MM.1S (cell line): ENCODE measurements around the gene SNORC.

Experiments used
- DNase-seq: peaks from one replicate; pipeline ENCODE4 v3.0.0-alpha.2; 2015
- H2AFZ ChIP-seq: fragments of 300-600 bp; sonication (generic); 2 replicates; pipeline ENCODE4 v1.6.0; 2016; ENCODE audit warnings: antibody characterized with exemption, low read length
- H3F3A ChIP-seq: fragments of 300-600 bp; sonication (generic); 2 replicates; pipeline ENCODE4 v1.6.1; 2016; ENCODE audit warnings: mild to moderate bottlenecking, antibody characterized with exemption, low read length, moderate library complexity, mixed read lengths; ENCODE audit not compliant: insufficient read depth
- H3K27ac ChIP-seq: fragments of 300-600 bp; sonication (generic); 2 replicates; pipeline ENCODE4 v1.5.1; 2016; ENCODE audit warnings: mild to moderate bottlenecking, low read length
- H3K27me3 ChIP-seq: fragments of 300-600 bp; sonication (generic); replicated peaks from 2 replicates; pipeline ENCODE4 v1.6.0; 2016; ENCODE audit warnings: low read length; ENCODE audit not compliant: insufficient read depth
- H3K36me3 ChIP-seq: fragments of 300-600 bp; sonication (generic); replicated peaks from 2 replicates; pipeline ENCODE4 v1.6.1; 2016; ENCODE audit warnings: mild to moderate bottlenecking, low read length, mixed read lengths; ENCODE audit not compliant: insufficient read depth
- H3K4me1 ChIP-seq: fragments of 300-600 bp; sonication (generic); 2 replicates; pipeline ENCODE4 v1.6.1; 2016; ENCODE audit warnings: low read length, mixed read lengths
- H3K4me2 ChIP-seq: fragments of 300-600 bp; sonication (generic); 2 replicates; pipeline ENCODE4 v1.6.0; 2016; ENCODE audit warnings: low read depth, low read length
- H3K4me3 ChIP-seq: fragments of 300-600 bp; sonication (generic); 2 replicates; pipeline ENCODE4 v1.5.1; 2016; ENCODE audit warnings: low read length, mixed read lengths
- H3K79me2 ChIP-seq: fragments of 300-600 bp; sonication (generic); 2 replicates; pipeline ENCODE4 v1.6.1; 2016; ENCODE audit warnings: mixed run types, low read length, mixed read lengths
- H3K9ac ChIP-seq: fragments of 300-600 bp; sonication (generic); 2 replicates; pipeline ENCODE4 v1.6.1; 2016; ENCODE audit warnings: low read length, mixed read lengths
- H3K9me2 ChIP-seq: fragments of 300-600 bp; sonication (generic); replicated peaks from 2 replicates; pipeline ENCODE4 v1.6.1; 2016; ENCODE audit warnings: mild to moderate bottlenecking, low read length, mixed read lengths; ENCODE audit not compliant: insufficient read depth
- H3K9me3 ChIP-seq: fragments of 300-600 bp; sonication (generic); replicated peaks from 2 replicates; pipeline ENCODE4 v1.6.1; 2016; ENCODE audit warnings: mild to moderate bottlenecking, low read length, mixed read lengths; ENCODE audit not compliant: insufficient read depth
- H4K20me1 ChIP-seq: fragments of 300-600 bp; sonication (generic); 2 replicates; pipeline ENCODE4 v1.6.1; 2016; ENCODE audit warnings: mild to moderate bottlenecking, low read length, moderate library complexity, mixed read lengths; ENCODE audit not compliant: insufficient read depth
- EZH2 ChIP-seq: fragments of 300-600 bp; sonication (generic); optimal IDR thresholded peaks from 2 replicates; pipeline ENCODE3; 2017; ENCODE audit warnings: low read depth, mild to moderate bottlenecking, antibody characterized with exemption, low read length, mixed read lengths
- EZH2phosphoT487 ChIP-seq: fragments of 300-600 bp; sonication (generic); IDR thresholded peaks from 2 replicates; pipeline ENCODE4 v1.6.1; 2018; ENCODE audit warnings: antibody characterized with exemption, low read length
- TF ChIP-seq, protein P1 (sequence below): fragments of 300-600 bp; sonication (generic); IDR thresholded peaks from 2 replicates; pipeline ENCODE4 v1.5.1; 2016; ENCODE audit warnings: antibody characterized with exemption, low read length, mixed read lengths

Gene SNORC

DNA sequence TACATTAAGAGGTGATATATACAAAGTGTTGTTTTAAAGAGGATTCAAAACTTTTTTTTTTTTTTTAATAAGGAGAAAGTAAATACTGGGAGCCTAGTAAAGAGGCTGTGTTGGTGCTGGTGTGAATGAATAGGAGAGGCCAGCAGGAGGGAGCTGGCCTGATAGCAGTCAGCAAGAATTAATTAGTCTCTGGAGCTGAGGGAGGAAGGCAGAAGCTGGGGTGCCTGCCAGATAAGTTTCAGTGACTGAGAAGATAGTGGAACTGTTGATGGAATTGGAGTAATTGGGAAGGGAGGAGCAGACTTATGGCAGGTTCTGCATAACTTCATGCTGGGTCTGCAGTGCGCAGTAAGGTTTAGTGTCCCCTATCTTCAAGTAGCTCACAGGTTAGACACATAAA, 36.2 kb upstream of the SNORC start:
- no peaks in the 10 kb centered on the region for H3K27me3 ChIP-seq
- H3K36me3 ChIP-seq: peaks cover 11% of the 10 kb centered on the region; the same call in 1 of the 2 replicates
- H3K9me2 ChIP-seq: no peaks in the 10 kb centered on the region
- H4K20me1 ChIP-seq: no peaks in the 10 kb centered on the region
- no peaks in the 10 kb centered on the region for H3K9me3 ChIP-seq
- H3K27ac ChIP-seq: no peak overlapping the region
- peaks cover 14% of the 10 kb centered on the region for H3K79me2 ChIP-seq
- no peak for DNase-seq
- peaks cover 10% of the 10 kb centered on the region for H3F3A ChIP-seq
- no peak overlapping the region for H3K4me2 ChIP-seq
- peaks cover 21% of the 10 kb centered on the region for H3K4me1 ChIP-seq
- H3K9ac ChIP-seq: no peak overlapping the region
- TF ChIP-seq EZH2 (no peak), EZH2phosphoT487 (no peak)
- TF ChIP-seq, protein P1, sequence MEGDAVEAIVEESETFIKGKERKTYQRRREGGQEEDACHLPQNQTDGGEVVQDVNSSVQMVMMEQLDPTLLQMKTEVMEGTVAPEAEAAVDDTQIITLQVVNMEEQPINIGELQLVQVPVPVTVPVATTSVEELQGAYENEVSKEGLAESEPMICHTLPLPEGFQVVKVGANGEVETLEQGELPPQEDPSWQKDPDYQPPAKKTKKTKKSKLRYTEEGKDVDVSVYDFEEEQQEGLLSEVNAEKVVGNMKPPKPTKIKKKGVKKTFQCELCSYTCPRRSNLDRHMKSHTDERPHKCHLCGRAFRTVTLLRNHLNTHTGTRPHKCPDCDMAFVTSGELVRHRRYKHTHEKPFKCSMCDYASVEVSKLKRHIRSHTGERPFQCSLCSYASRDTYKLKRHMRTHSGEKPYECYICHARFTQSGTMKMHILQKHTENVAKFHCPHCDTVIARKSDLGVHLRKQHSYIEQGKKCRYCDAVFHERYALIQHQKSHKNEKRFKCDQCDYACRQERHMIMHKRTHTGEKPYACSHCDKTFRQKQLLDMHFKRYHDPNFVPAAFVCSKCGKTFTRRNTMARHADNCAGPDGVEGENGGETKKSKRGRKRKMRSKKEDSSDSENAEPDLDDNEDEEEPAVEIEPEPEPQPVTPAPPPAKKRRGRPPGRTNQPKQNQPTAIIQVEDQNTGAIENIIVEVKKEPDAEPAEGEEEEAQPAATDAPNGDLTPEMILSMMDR: no peak
- H3K4me3 ChIP-seq: no peak overlapping the region
- no peak overlapping the region for H2AFZ ChIP-seq

DNA sequence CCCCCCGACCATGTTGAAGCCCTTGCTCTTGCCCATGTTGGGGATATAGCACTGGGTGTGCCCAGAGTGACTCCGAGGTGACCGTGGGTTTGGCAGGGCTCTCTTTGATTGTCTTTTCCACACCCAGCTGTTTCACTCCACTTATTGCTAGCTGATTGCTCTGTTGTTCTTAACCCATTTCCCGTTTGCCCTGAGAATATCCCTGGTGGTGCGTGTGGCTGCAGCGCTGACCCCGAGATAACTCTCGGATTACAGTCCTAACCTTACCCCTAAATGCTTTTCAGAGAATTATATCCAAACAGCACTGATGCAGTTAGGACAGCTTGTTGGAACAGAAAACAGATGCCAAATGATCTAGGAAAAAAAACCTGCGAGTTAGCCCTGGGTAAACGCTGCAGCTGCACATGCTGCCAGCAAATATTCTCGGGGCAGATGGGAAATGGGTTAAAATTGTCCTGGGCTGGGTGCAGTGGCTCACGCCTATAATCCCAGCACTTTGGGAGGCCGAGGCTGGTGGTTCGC, 34.3 kb upstream of the SNORC start:
- Histone ChIP-seq H3K9me2 (no peaks in the 10 kb centered on the region), H3K4me3 (no peak overlapping the region), H3K27ac (no peak overlapping the region), H3K79me2 (peaks cover 23% of the 10 kb centered on the region), H4K20me1 (no peaks in the 10 kb centered on the region), H3K9ac (no peak overlapping the region), H3K36me3 (peaks cover 11% of the 10 kb centered on the region; the same call in 1 of the 2 replicates), H2AFZ (no peak overlapping the region), H3K9me3 (no peaks in the 10 kb centered on the region), H3F3A (peaks cover 10% of the 10 kb centered on the region), H3K4me1 (peaks cover 25% of the 10 kb centered on the region), H3K27me3 (no peaks in the 10 kb centered on the region), H3K4me2 (no peak overlapping the region)
- no peak for DNase-seq
- TF ChIP-seq, protein P1: no peak
- no peak for TF ChIP-seq EZH2
- TF ChIP-seq EZH2phosphoT487: no peak

DNA sequence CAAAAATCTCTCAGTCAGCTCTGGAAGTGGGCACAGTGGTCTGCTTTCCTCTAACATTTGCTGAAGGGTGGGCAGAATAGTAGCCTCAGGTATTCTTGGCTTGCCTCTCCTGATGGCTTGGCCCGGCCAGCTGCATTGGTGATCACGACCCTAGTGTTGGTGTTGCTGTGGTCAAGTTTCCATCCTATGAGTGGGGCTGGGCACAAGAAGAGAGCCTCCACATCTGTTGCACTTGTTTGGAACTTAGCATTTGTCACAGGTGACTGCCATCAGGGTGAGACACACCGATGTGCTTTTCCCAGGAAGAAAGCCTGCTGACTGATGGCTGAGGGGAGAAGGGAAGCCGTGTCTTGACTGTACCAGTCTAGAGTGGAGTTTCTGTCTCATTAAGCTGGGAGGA, 33.1 kb upstream of the SNORC start:
- Histone ChIP-seq H3K4me3 (no peak overlapping the region), H3K4me2 (no peak overlapping the region), H3K4me1 (peaks cover 25% of the 10 kb centered on the region), H2AFZ (no peak overlapping the region), H3K36me3 (peaks cover 1% of the 10 kb centered on the region; the same call in 1 of the 2 replicates), H3K9me2 (no peaks in the 10 kb centered on the region), H3K79me2 (peaks cover 23% of the 10 kb centered on the region), H3K27ac (no peak overlapping the region), H3F3A (peaks cover 10% of the 10 kb centered on the region), H4K20me1 (no peaks in the 10 kb centered on the region), H3K9ac (no peak overlapping the region), H3K27me3 (no peaks in the 10 kb centered on the region), H3K9me3 (no peaks in the 10 kb centered on the region)
- no peak for TF ChIP-seq EZH2phosphoT487
- TF ChIP-seq EZH2: no peak
- DNase-seq: no peak

DNA sequence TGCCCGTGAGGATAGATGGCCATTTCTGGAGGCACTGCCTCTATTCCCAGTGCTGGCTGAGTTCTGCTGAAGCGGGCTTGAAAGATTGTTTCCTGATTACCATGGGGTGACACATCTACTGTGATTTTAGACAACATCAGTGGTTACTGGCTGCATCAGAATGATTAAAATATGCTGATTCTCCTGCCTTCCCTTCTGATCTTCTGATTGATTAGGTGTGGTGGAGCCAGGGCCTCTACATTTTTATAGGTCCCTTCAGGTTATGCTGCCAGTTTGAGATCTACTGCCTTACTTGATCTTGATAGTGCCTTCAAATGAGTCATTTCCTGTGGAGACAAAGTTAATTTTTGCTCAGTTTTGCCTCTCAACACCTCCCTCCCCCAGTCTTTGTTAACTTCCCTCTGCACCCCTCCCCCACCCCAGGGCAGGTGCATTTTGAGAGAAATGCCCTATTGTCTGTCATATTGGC, 31.6 kb upstream of the SNORC start:
- no peaks in the 10 kb centered on the region for H3K9me2 ChIP-seq
- no peak overlapping the region for H3K4me3 ChIP-seq
- H3K4me2 ChIP-seq: peak overlapping the region; percentile 52
- no peak overlapping the region for H3K9ac ChIP-seq
- H3K9me3 ChIP-seq: no peaks in the 10 kb centered on the region
- no peaks in the 10 kb centered on the region; the same call in 1 of the 2 replicates for H3K36me3 ChIP-seq
- H3K4me1 ChIP-seq: peaks cover 25% of the 10 kb centered on the region
- H3K27ac ChIP-seq: peak overlapping the region; percentile 65; the same call in 1 of the 2 replicates
- no peaks in the 10 kb centered on the region for H4K20me1 ChIP-seq
- H3K27me3 ChIP-seq: no peaks in the 10 kb centered on the region
- H2AFZ ChIP-seq: no peak overlapping the region
- peaks cover 23% of the 10 kb centered on the region for H3K79me2 ChIP-seq
- DNase-seq: peak; percentile 78
- H3F3A ChIP-seq: peaks cover 10% of the 10 kb centered on the region
- TF ChIP-seq EZH2phosphoT487: no peak
- TF ChIP-seq, protein P1: no peak
- TF ChIP-seq EZH2: no peak
